MM.1S (cell line): ENCODE measurements around the gene PNKD.

ENCODE experiments used
- CTCF ChIP-seq: fragments of 300-600 bp; sonication (generic); IDR thresholded peaks from 2 replicates; pipeline ENCODE4 v1.5.1; 2016; ENCODE audit warnings: antibody characterized with exemption, low read length, mixed read lengths
- EZH2 ChIP-seq: fragments of 300-600 bp; sonication (generic); optimal IDR thresholded peaks from 2 replicates; pipeline ENCODE3; 2017; ENCODE audit warnings: low read depth, mild to moderate bottlenecking, antibody characterized with exemption, low read length, mixed read lengths
- EZH2phosphoT487 ChIP-seq: fragments of 300-600 bp; sonication (generic); IDR thresholded peaks from 2 replicates; pipeline ENCODE4 v1.6.1; 2018; ENCODE audit warnings: antibody characterized with exemption, low read length

GRCh38 chr2:218367415-218368149 is 97.3 kb downstream of the PNKD start:
- TF ChIP-seq CTCF: no peak; the same call in 1 of the 2 replicates
- TF ChIP-seq EZH2phosphoT487: no peak
- TF ChIP-seq EZH2: no peak
